Smooth muscle cell (in vitro differentiated cells): Measurements from ENCODE around the gene BRCA2. TPM values are rescaled to one million over a fixed set of nuclear protein-coding genes. Genes with fewer than 3 reads are reported as not detected.

Experiments
- DNase-seq: peaks from one replicate; lab custom pipeline; 2025; ENCODE audit not compliant: unreplicated experiment; lab: John Stamatoyannopoulos, UW
- H2AFZ ChIP-seq: fragments of 200-600 bp; sonication (generic); 2 replicates; pipeline ENCODE4 v1.6.0; 2016; ENCODE audit warnings: antibody characterized with exemption, low read depth, mild to moderate bottlenecking
- H3F3A ChIP-seq: fragments of 200-600 bp; sonication (generic); 2 replicates; pipeline ENCODE4 v1.6.0; 2017; ENCODE audit warnings: antibody characterized with exemption, low read depth
- H3K27ac ChIP-seq: fragments of 200-600 bp; sonication (generic); 2 replicates; pipeline ENCODE4 v1.5.1; 2016; ENCODE audit warnings: low read depth, mild to moderate bottlenecking
- H3K27me3 ChIP-seq: fragments of 200-600 bp; sonication (generic); 2 replicates; pipeline ENCODE4 v1.6.1; 2016; ENCODE audit warnings: low read depth, mild to moderate bottlenecking
- H3K36me3 ChIP-seq: fragments of 200-600 bp; sonication (generic); 2 replicates; pipeline ENCODE4 v1.5.1; 2016; ENCODE audit warnings: low read depth
- H3K4me1 ChIP-seq: fragments of 200-600 bp; sonication (generic); 2 replicates; pipeline ENCODE4 v1.5.1; 2016; ENCODE audit warnings: low read depth
- H3K4me2 ChIP-seq: fragments of 200-600 bp; sonication (generic); 2 replicates; pipeline ENCODE4 v1.6.0; 2016; ENCODE audit warnings: mild to moderate bottlenecking
- H3K4me3 ChIP-seq: fragments of 200-600 bp; sonication (generic); 2 replicates; pipeline ENCODE4 v1.5.1; 2016; ENCODE audit warnings: mild to moderate bottlenecking
- H3K79me2 ChIP-seq: fragments of 200-600 bp; sonication (generic); 2 replicates; pipeline ENCODE4 v1.6.0; 2016; ENCODE audit warnings: low read depth, mild to moderate bottlenecking
- H3K9ac ChIP-seq: fragments of 200-600 bp; sonication (generic); 2 replicates; pipeline ENCODE4 v1.6.0; 2016; ENCODE audit warnings: low read depth
- H3K9me3 ChIP-seq: fragments of 200-600 bp; sonication (generic); replicated peaks from 2 replicates; pipeline ENCODE4 v1.5.1; 2016; ENCODE audit warnings: low read depth
- H4K20me1 ChIP-seq: fragments of 200-600 bp; sonication (generic); 2 replicates; pipeline ENCODE4 v1.6.0; 2016; ENCODE audit warnings: low read depth
- CTCF ChIP-seq: fragments of 200-600 bp; sonication (generic); IDR thresholded peaks from 2 replicates; pipeline ENCODE4 v1.5.1; 2017; ENCODE audit warnings: borderline replicate concordance, mild to moderate bottlenecking, antibody characterized with exemption; ENCODE audit not compliant: insufficient read depth, poor library complexity, severe bottlenecking
- WGBS: methylation state at CpG from one replicate; pipeline ENCODE4 v1.1.7; 2016; ENCODE audit warnings: low lambda C conversion rate; 5-methylcytosine and 5-hydroxymethylcytosine counted together
- polyA plus RNA-seq: library from polyadenylated mRNA; unstranded; fragments of >200 nt; fragmentation: Nextera tagmentation; extraction: Ambion mirVana; gene quantifications from 2 replicates; pipeline ENCODE4 v1.2.1, GENCODE V29; 2016
- total RNA-seq: library from RNA; depleted of rRNA; stranded (reverse); fragments of >200 nt; gene quantifications from 2 replicates; pipeline ENCODE4 v1.2.3, GENCODE V29; 2014

BRCA2 gene
- total and polyA plus RNA-seq, 2 experiments from 2014 or later, result 1.7 to 4.4 TPM

- no peaks in the 10 kb centered on the region for H4K20me1 ChIP-seq
- no peak overlapping the region for H3K4me2 ChIP-seq
- H3K9me3 ChIP-seq, result no peaks in the 10 kb centered on the region
- 98% methylated on average over 2 of the region's 2 CpGs for WGBS
- no peak overlapping the region for H3K27ac ChIP-seq
- H3K4me1 ChIP-seq, result no peaks in the 10 kb centered on the region
- no peaks in the 10 kb centered on the region for H3K36me3 ChIP-seq
- H3K79me2 ChIP-seq, result no peaks in the 10 kb centered on the region
- H2AFZ ChIP-seq, result no peak overlapping the region
- no peak for DNase-seq
- H3K9ac ChIP-seq, result no peak overlapping the region
- H3K27me3 ChIP-seq, result no peaks in the 10 kb centered on the region
- TF ChIP-seq CTCF, result no peak
- no peaks in the 10 kb centered on the region for H3F3A ChIP-seq
- H3K4me3 ChIP-seq, result no peak overlapping the region
These were observed 55.5 kb downstream of the BRCA2 start for GRCh38 chr13:32370805-32371204.

GRCh38 chr13:32376642-32377415 is 61.5 kb downstream of the BRCA2 start:
- no peak overlapping the region for H3K4me2 ChIP-seq
- no peaks in the 10 kb centered on the region for H3K9me3 ChIP-seq
- WGBS, result 94% methylated on average over 13 of the region's 13 CpGs
- H3K36me3 ChIP-seq, result no peaks in the 10 kb centered on the region
- no peak overlapping the region for H3K27ac ChIP-seq
- H3K4me3 ChIP-seq, result no peak overlapping the region
- no peak for TF ChIP-seq CTCF
- DNase-seq, result no peak
- H4K20me1 ChIP-seq, result no peaks in the 10 kb centered on the region
- no peak overlapping the region for H3K9ac ChIP-seq
- H2AFZ ChIP-seq, result no peak overlapping the region
- H3F3A ChIP-seq, result no peaks in the 10 kb centered on the region
- H3K27me3 ChIP-seq, result no peaks in the 10 kb centered on the region
- H3K4me1 ChIP-seq, result no peaks in the 10 kb centered on the region
- H3K79me2 ChIP-seq, result no peaks in the 10 kb centered on the region

DNA sequence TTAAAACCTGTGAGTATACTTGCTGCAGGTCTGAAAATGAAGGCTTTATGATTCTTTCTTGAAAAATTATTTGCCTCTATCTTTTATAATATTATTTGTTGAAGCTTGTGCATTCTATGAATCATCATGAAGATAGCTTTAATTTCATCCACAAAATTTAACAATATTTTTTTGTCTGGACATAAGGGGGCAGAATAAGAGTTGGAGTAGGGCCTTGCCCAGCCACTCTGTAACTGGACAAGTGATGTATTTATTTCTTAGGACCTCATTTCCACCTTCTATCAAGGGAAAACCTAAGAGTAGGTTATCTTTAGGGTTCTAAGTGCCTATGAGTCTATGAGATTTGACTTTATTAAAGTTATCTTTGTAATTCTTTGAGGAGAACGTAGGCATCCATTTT is 62.7 kb downstream of the BRCA2 start:
- no peak overlapping the region for H3K9ac ChIP-seq
- WGBS, result 97% methylated on average over 1 of the region's 1 CpG
- DNase-seq, result no peak
- H3K4me3 ChIP-seq, result no peak overlapping the region
- H4K20me1 ChIP-seq, result no peaks in the 10 kb centered on the region
- H3K9me3 ChIP-seq, result no peaks in the 10 kb centered on the region
- H2AFZ ChIP-seq, result no peak overlapping the region
- no peak overlapping the region for H3K4me2 ChIP-seq
- no peaks in the 10 kb centered on the region for H3K79me2 ChIP-seq
- H3K4me1 ChIP-seq, result no peaks in the 10 kb centered on the region
- no peaks in the 10 kb centered on the region for H3K36me3 ChIP-seq
- no peaks in the 10 kb centered on the region for H3K27me3 ChIP-seq
- H3K27ac ChIP-seq, result no peak overlapping the region
- H3F3A ChIP-seq, result no peaks in the 10 kb centered on the region
- no peak for TF ChIP-seq CTCF

DNA sequence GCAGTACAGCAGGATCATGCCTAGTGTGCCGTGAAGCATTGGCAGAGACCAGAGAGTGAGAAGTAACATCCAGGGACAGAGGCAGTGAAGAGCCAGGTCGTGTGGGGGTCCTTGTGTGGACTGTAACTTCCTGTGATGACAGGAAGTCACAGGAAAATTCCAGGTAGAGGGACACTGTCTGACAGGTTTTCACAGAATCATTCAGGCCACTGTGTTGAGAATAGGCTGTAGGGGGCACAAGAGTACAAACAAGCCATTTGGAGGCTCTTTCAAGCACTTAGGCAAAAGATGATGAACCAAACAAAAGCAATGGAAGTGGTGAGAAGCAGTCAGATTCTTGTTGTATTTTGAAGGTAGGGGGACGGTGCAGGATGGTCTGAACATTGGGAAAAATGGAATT is 66.2 kb downstream of the BRCA2 start:
- Histone ChIP-seq H3K27me3 (no peaks in the 10 kb centered on the region), H4K20me1 (no peaks in the 10 kb centered on the region), H3K4me3 (no peak overlapping the region), H3K79me2 (no peaks in the 10 kb centered on the region), H3K4me1 (no peaks in the 10 kb centered on the region), H3K27ac (no peak overlapping the region), H2AFZ (no peak overlapping the region), H3K36me3 (no peaks in the 10 kb centered on the region), H3F3A (no peaks in the 10 kb centered on the region), H3K4me2 (no peak overlapping the region), H3K9me3 (no peaks in the 10 kb centered on the region), H3K9ac (no peak overlapping the region)
- no peak for DNase-seq
- TF ChIP-seq CTCF, result peak; percentile 27
- WGBS, result 74% methylated on average over 3 of the region's 3 CpGs
